ENCODE measurements around the gene CCNJL.

Gene CCNJL, protein sequence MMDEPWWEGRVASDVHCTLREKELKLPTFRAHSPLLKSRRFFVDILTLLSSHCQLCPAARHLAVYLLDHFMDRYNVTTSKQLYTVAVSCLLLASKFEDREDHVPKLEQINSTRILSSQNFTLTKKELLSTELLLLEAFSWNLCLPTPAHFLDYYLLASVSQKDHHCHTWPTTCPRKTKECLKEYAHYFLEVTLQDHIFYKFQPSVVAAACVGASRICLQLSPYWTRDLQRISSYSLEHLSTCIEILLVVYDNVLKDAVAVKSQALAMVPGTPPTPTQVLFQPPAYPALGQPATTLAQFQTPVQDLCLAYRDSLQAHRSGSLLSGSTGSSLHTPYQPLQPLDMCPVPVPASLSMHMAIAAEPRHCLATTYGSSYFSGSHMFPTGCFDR

DNA sequence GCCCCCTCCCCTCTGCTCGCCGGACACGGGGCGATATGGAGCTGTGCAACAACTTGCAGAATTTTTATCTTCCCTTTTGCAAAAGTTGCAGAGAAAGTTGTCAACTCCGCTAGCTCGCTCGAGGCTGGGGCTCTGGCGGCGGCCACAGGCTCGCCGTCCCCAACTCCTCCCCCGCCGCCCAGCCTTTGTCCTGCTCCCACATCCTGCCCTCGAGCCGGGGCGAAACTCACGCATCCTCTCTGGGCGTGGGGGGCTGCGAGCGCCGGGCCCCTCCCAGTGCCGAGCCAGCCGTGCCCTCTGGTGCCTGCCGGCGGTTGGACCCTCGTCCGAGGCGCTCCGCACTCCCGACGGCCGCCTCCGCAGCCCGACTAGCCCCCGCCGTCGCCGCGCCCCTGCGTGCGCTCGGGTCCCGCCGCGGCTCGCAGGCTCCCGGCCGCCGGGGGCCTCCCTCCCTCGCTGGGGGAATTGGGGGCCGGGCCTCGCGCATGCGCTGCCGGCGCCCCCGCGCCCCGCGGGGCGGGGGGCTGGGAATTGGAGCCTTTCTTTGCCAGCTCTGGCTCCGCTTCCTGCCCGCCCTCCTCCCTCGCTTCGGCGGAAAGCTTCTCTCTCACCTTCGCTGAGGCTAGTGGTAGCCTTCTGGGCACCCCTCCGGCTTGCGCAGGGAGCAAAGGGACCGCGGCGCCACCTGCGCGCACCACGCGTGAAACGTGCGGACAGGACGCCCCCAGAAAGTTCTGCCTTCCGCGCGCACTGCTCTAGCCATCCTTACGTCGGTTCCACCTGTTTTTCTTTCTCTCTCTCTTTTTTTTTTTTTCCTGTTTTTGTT is at the start of gene CCNJL:
Gene CCNJL, minus strand, starts transcription at position 431 of the 826 bp plus-strand sequence. CDS start 641 bp downstream, outside the sequence.
- peak within 1 kb of the TSS; percentile 20 for H3K27ac Mint-ChIP-seq
- ATAC-seq: no peak
- peak within 1 kb of the TSS; percentile 75 for H3K4me3 Mint-ChIP-seq
- no peaks in the 10 kb centered on the region for H3K9me3 Mint-ChIP-seq
- peaks cover 8% of the 10 kb centered on the region for H3K4me1 Mint-ChIP-seq
- H3K36me3 Mint-ChIP-seq: peaks cover 5% of the 10 kb centered on the region
- H3K27me3 Mint-ChIP-seq: peaks cover 65% of the 10 kb centered on the region

DNA sequence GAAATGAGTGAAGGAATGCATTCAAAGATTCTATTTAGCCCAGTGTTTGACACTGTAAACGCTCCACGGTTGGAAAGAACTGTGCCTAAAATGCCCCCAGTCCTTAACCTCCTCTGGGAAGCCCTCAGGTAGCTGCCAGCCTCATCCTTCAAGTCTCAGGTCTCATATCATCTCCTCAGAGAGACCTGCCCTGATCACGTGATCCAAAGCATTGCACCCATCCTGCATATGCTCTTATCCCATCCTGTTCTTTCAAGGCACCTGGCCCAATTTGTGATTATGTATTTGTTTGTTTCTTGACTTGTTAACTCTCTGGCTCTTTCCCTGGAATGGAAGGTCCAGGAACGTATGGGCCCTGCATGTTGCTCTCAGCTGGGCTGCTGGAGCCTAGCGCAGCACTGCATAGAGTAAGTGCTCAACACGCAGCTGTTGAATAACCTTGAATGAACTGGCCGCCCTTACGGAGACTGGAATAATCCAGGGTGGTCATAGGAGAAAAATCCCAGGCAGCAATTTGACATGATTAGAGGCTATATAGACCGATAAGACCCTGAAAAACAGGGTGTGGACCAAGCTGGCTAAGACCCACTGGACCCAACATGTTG is 49.4 kb upstream of the CCNJL start:
- H3K9me3 Mint-ChIP-seq: no peaks in the 10 kb centered on the region
- no peaks in the 10 kb centered on the region for H3K36me3 Mint-ChIP-seq
- no peak overlapping the region for H3K4me3 Mint-ChIP-seq
- H3K27ac Mint-ChIP-seq: no peak overlapping the region
- ATAC-seq: no peak
- H3K27me3 Mint-ChIP-seq: peaks cover 26% of the 10 kb centered on the region
- H3K4me1 Mint-ChIP-seq: no peaks in the 10 kb centered on the region

GRCh38 chr5:160360310-160360709 is 47.9 kb upstream of the CCNJL start:
- no peak for ATAC-seq
- Mint-ChIP-seq H3K4me1 (no peaks in the 10 kb centered on the region), H3K9me3 (no peaks in the 10 kb centered on the region), H3K27me3 (peaks cover 25% of the 10 kb centered on the region), H3K27ac (no peak overlapping the region), H3K36me3 (no peaks in the 10 kb centered on the region), H3K4me3 (no peak overlapping the region)

- Mint-ChIP-seq H3K9me3 (no peaks in the 10 kb centered on the region), H3K27ac (no peak overlapping the region), H3K27me3 (peaks cover 20% of the 10 kb centered on the region), H3K4me1 (no peaks in the 10 kb centered on the region), H3K4me3 (no peak overlapping the region), H3K36me3 (no peaks in the 10 kb centered on the region)
- peak; percentile 9 for ATAC-seq
These were observed 47.5 kb upstream of the CCNJL start for GRCh38 chr5:160359816-160360215.

DNA sequence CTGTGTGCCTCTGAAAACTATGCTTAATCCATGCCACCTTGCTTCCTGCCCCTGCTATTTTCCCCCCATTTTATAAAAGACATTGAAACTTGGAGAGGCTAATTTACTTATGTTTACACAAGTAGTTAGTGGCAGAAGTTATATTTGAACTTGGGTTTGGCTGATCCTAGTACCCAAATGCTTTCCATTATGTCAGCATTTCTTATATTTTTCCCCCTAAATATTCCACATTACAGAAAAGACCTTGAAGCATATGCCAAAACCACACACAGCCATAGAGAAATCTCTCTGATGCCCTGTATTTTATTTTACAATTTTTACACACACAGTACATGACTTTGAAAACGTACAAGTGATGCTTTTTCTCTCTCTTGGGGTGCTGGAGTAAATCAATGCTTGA is 46.9 kb upstream of the CCNJL start:
- no peaks in the 10 kb centered on the region for H3K36me3 Mint-ChIP-seq
- peaks cover 17% of the 10 kb centered on the region for H3K27me3 Mint-ChIP-seq
- ATAC-seq: no peak
- no peaks in the 10 kb centered on the region for H3K9me3 Mint-ChIP-seq
- no peak overlapping the region for H3K27ac Mint-ChIP-seq
- H3K4me1 Mint-ChIP-seq: no peaks in the 10 kb centered on the region
- H3K4me3 Mint-ChIP-seq: no peak overlapping the region

DNA sequence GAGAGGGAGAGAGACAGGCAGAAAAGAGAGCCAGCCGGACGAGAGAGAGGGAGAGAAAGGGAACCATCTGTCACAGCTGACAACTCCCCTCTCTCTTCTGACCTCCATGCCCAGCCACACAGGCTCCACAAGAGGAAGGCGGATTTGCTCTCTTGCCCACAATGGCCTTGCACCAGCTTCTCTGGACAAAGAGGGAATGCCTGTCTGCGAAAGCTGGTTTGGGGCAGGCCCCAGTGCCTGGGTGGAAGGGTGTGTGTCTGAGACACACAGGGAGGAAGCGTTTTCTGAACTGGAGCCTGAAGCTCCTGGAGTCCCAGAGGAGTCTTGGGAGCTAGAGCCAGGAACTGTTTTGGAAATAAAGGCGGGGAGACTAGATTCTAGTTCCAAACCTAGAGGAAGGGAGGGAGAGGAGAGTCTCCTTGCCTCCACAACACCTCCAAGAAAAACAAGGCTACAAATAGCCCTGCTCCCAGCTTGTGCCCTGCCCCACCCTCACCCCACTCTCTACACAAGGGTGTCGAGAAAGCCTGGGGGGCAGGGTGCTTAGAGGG is 45.6 kb upstream of the CCNJL start:
- H3K36me3 Mint-ChIP-seq: no peaks in the 10 kb centered on the region
- no peak overlapping the region for H3K4me3 Mint-ChIP-seq
- no peaks in the 10 kb centered on the region for H3K9me3 Mint-ChIP-seq
- H3K27me3 Mint-ChIP-seq: peaks cover 17% of the 10 kb centered on the region
- H3K4me1 Mint-ChIP-seq: no peaks in the 10 kb centered on the region
- H3K27ac Mint-ChIP-seq: no peak overlapping the region
- no peak for ATAC-seq

DNA sequence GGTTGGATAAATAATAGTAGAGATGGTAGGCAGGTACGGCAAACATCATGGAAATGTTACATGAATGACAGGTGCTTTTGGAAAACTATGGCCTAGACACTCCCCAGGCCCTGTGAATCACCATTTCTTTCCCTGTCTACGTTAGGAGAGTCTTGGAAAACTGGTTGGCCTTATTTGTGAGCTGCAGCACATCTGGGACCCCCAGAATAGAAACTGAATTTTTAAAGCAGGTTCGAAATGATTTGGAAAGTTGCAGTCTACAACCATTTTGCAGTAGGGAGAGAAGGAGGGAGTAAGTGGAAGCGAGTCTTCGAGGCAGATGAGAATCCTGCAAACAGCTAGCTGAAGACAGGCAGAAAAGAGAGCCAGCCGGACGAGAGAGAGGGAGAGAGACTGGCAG is 45.0 kb upstream of the CCNJL start:
- Mint-ChIP-seq H3K27ac (no peak overlapping the region), H3K36me3 (no peaks in the 10 kb centered on the region), H3K4me1 (no peaks in the 10 kb centered on the region), H3K9me3 (no peaks in the 10 kb centered on the region), H3K4me3 (no peak overlapping the region), H3K27me3 (peaks cover 17% of the 10 kb centered on the region)
- ATAC-seq: no peak

GRCh38 chr5:160356550-160357347 is 44.4 kb upstream of the CCNJL start:
- no peaks in the 10 kb centered on the region for H3K9me3 Mint-ChIP-seq
- H3K4me3 Mint-ChIP-seq: no peak overlapping the region
- peaks cover 17% of the 10 kb centered on the region for H3K27me3 Mint-ChIP-seq
- ATAC-seq: no peak
- H3K27ac Mint-ChIP-seq: no peak overlapping the region
- no peaks in the 10 kb centered on the region for H3K36me3 Mint-ChIP-seq
- H3K4me1 Mint-ChIP-seq: no peaks in the 10 kb centered on the region

- H3K4me1 Mint-ChIP-seq: no peaks in the 10 kb centered on the region
- no peak overlapping the region for H3K4me3 Mint-ChIP-seq
- ATAC-seq: no peak
- no peaks in the 10 kb centered on the region for H3K36me3 Mint-ChIP-seq
- H3K9me3 Mint-ChIP-seq: no peaks in the 10 kb centered on the region
- no peak overlapping the region for H3K27ac Mint-ChIP-seq
- H3K27me3 Mint-ChIP-seq: peaks cover 8% of the 10 kb centered on the region
These were observed 42.3 kb upstream of the CCNJL start for GRCh38 chr5:160354666-160355065.

DNA sequence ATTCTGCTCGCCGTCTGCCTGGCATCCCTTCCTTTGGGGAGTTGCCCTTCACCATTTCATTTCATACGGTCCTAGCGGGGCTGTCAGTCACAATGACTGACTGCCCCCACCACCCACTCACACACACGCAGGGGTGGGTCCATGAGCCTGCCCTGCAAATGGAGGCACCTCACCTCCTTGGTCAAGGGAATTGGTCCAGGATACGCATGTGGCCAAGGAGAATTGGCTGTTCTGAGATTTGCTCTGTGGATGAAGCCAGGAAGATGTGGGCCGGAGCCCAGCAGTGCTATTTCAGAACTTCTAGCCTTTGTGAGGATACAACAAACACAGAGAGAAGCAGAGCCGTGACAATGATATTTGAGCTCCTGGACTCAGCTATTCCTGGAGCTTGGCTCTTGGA is 41.0 kb upstream of the CCNJL start:
- H3K4me1 Mint-ChIP-seq: no peaks in the 10 kb centered on the region
- H3K4me3 Mint-ChIP-seq: no peak overlapping the region
- no peaks in the 10 kb centered on the region for H3K36me3 Mint-ChIP-seq
- peaks cover 8% of the 10 kb centered on the region for H3K27me3 Mint-ChIP-seq
- no peak overlapping the region for H3K27ac Mint-ChIP-seq
- no peak for ATAC-seq
- H3K9me3 Mint-ChIP-seq: no peaks in the 10 kb centered on the region

- Mint-ChIP-seq H3K4me3 (no peak overlapping the region), H3K9me3 (no peaks in the 10 kb centered on the region), H3K36me3 (no peaks in the 10 kb centered on the region), H3K4me1 (no peaks in the 10 kb centered on the region), H3K27me3 (peaks cover 2% of the 10 kb centered on the region), H3K27ac (no peak overlapping the region)
- ATAC-seq: no peak
These were observed 39.9 kb upstream of the CCNJL start for GRCh38 chr5:160352308-160352707.

- H3K9me3 Mint-ChIP-seq: no peaks in the 10 kb centered on the region
- H3K27me3 Mint-ChIP-seq: no peaks in the 10 kb centered on the region
- H3K36me3 Mint-ChIP-seq: no peaks in the 10 kb centered on the region
- peaks cover 5% of the 10 kb centered on the region for H3K4me1 Mint-ChIP-seq
- H3K27ac Mint-ChIP-seq: no peak overlapping the region
- H3K4me3 Mint-ChIP-seq: no peak overlapping the region
- no peak for ATAC-seq
These were observed 37.6 kb upstream of the CCNJL start for GRCh38 chr5:160349935-160350303.

DNA sequence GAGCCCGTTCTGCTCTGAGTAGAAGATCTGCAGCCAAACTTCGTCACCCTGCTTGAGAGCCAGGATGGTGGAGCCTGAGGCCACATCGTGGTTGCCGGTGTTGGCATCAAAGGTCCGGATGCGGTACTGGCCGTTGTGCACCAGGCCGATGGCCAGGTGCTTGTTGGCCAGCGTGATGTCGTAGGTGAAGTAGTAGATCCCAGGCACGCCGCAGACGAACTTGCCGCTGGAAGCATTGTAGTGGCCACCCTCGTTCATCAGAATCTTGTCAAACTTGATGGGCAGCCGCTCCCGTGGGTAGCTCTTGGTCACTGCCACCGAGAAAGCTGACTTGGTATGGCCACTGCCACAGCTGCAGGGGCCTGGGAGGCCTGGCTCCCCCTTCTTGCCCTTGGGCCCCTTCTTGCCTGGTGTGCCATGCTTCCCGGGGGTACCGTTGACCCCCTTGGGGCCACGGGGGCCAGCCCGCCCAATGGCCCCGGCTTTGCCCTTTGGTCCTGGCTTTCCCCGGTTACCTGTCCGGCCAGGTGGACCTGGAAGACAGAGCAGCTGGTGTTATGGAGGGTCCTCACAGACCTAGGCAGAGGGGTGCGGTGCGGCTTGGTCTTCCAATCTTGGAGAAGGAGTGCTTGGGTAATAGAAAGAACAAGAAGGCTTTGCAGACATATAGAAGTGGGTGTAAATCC is 37.0 kb upstream of the CCNJL start:
- no peak overlapping the region for H3K27ac Mint-ChIP-seq
- no peaks in the 10 kb centered on the region for H3K27me3 Mint-ChIP-seq
- no peaks in the 10 kb centered on the region for H3K9me3 Mint-ChIP-seq
- H3K36me3 Mint-ChIP-seq: no peaks in the 10 kb centered on the region
- no peak for ATAC-seq
- H3K4me3 Mint-ChIP-seq: no peak overlapping the region
- peaks cover 5% of the 10 kb centered on the region for H3K4me1 Mint-ChIP-seq

DNA sequence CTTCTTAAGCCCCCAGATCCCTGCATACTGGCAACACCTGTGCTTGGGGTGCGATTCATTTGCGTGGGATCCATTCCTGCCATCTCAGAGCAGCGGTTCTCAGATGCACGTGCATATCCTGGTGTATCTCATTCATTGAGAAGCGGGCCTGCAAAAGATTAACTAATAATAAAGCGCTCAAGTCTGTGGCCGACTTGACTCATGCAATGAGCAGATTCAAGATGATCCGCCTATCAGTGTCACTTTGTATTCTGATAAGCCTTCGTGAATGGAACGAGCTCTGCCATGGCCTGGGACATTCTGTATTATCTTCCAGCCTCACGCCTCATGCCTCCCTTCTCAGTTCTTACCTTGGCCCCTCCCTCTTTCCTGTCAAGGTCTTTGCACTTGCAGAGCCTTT is 35.7 kb upstream of the CCNJL start:
- peaks cover 5% of the 10 kb centered on the region for H3K4me1 Mint-ChIP-seq
- no peaks in the 10 kb centered on the region for H3K36me3 Mint-ChIP-seq
- H3K27me3 Mint-ChIP-seq: peaks cover 11% of the 10 kb centered on the region
- no peak for ATAC-seq
- H3K27ac Mint-ChIP-seq: no peak overlapping the region
- H3K9me3 Mint-ChIP-seq: no peaks in the 10 kb centered on the region
- no peak overlapping the region for H3K4me3 Mint-ChIP-seq
